IPS DF 6.9 (cell line): ENCODE results near the gene ACSL4.

Source experiments
- DNase-seq: peaks from one replicate; pipeline ENCODE4 v3.0.0-alpha.2; 2013; ENCODE audit warnings: low read depth, low spot score
- H3K27ac ChIP-seq: one replicate; pipeline ENCODE4 v1.5.1; 2013; ENCODE audit warnings: low read length, control low read depth
- H3K27me3 ChIP-seq: 2 replicates; pipeline ENCODE4 v1.6.1; 2013; ENCODE audit warnings: mild to moderate bottlenecking, low read length; ENCODE audit not compliant: control insufficient read depth, insufficient read depth
- H3K36me3 ChIP-seq: 2 replicates; pipeline ENCODE4 v1.6.1; 2013; ENCODE audit warnings: low read length; ENCODE audit not compliant: control insufficient read depth, insufficient read depth
- H3K4me1 ChIP-seq: 2 replicates; pipeline ENCODE4 v1.6.1; 2013; ENCODE audit warnings: low read length; ENCODE audit not compliant: control insufficient read depth, insufficient read depth
- H3K4me3 ChIP-seq: 2 replicates; pipeline ENCODE4 v1.5.1; 2013; ENCODE audit warnings: mild to moderate bottlenecking, low read length
- H3K9me3 ChIP-seq: 2 replicates; pipeline ENCODE4 v1.6.1; 2013; ENCODE audit warnings: low read length, inconsistent platforms; ENCODE audit not compliant: control insufficient read depth, insufficient read depth
- WGBS: extraction: QIAGEN DNeasy Blood & Tissue Kit; methylation state at CpG from one replicate; pipeline ENCODE4 v1.1.7; 2013; ENCODE audit warnings: mixed read lengths, missing lambda C conversion rate; ENCODE audit not compliant: insufficient read length, insufficient coverage; 5-methylcytosine and 5-hydroxymethylcytosine counted together

ACSL4 gene

GRCh38 chrX:109732807-109733612, at the start of gene ACSL4:
Gene ACSL4 (minus strand): TSS chrX:109733257. CDS start chrX:109683363, 49,894 bp downstream.
- H3K27me3 ChIP-seq: no peaks in the 10 kb centered on the region
- no peak within 1 kb of the TSS for H3K27ac ChIP-seq
- H3K36me3 ChIP-seq: no peaks in the 10 kb centered on the region
- H3K9me3 ChIP-seq: no peaks in the 10 kb centered on the region
- DNase-seq: peak; percentile 20
- no peaks in the 10 kb centered on the region for H3K4me1 ChIP-seq
- H3K4me3 ChIP-seq: peak within 1 kb of the TSS; percentile 83
- no CpG with 5 or more reads among the region's 89 CpGs for WGBS

DNA sequence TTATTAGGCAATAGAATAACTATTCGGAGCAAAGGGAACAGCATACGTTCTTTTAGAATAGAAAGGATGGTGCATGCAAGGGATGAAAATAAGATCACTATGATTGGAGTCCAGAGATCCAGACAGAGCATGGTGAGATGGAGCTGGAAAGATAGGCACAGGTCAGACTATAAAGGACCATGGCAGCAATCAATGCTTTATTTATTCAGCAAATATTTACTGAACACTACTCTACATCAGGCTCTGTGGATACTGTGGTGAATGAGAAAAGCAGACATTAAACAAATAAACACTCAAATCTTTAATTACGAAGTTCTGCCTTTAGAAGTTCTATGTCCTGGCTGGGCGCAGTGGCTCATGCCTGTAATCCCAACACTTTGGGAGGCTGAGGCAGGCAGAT, 44.7 kb upstream of the ACSL4 start:
- no CpG with 5 or more reads among the region's 4 CpGs for WGBS
- H3K9me3 ChIP-seq: no peaks in the 10 kb centered on the region
- DNase-seq: no peak
- no peaks in the 10 kb centered on the region for H3K27me3 ChIP-seq
- no peaks in the 10 kb centered on the region for H3K4me1 ChIP-seq
- H3K27ac ChIP-seq: no peak overlapping the region
- H3K4me3 ChIP-seq: no peak overlapping the region
- H3K36me3 ChIP-seq: no peaks in the 10 kb centered on the region

GRCh38 chrX:109776986-109777385, 43.9 kb upstream of the ACSL4 start:
- WGBS: no CpG with 5 or more reads among the region's 4 CpGs
- Histone ChIP-seq H3K27me3 (no peaks in the 10 kb centered on the region), H3K4me1 (no peaks in the 10 kb centered on the region), H3K9me3 (no peaks in the 10 kb centered on the region), H3K36me3 (no peaks in the 10 kb centered on the region), H3K27ac (no peak overlapping the region), H3K4me3 (no peak overlapping the region)
- no peak for DNase-seq

- H3K4me1 ChIP-seq: no peaks in the 10 kb centered on the region
- no peak overlapping the region for H3K4me3 ChIP-seq
- no peaks in the 10 kb centered on the region for H3K9me3 ChIP-seq
- WGBS: no CpG with 5 or more reads among the region's 3 CpGs
- no peaks in the 10 kb centered on the region for H3K27me3 ChIP-seq
- no peak for DNase-seq
- H3K27ac ChIP-seq: no peak overlapping the region
- H3K36me3 ChIP-seq: no peaks in the 10 kb centered on the region
These were observed 43.4 kb upstream of the ACSL4 start for GRCh38 chrX:109776432-109776831.

- DNase-seq: no peak
- Histone ChIP-seq H3K27ac (no peak overlapping the region), H3K9me3 (no peaks in the 10 kb centered on the region), H3K4me3 (no peak overlapping the region), H3K36me3 (no peaks in the 10 kb centered on the region), H3K4me1 (no peaks in the 10 kb centered on the region), H3K27me3 (no peaks in the 10 kb centered on the region)
- no CpG with 5 or more reads among the region's 3 CpGs for WGBS
These were observed 42.3 kb upstream of the ACSL4 start for GRCh38 chrX:109775386-109775785.

DNA sequence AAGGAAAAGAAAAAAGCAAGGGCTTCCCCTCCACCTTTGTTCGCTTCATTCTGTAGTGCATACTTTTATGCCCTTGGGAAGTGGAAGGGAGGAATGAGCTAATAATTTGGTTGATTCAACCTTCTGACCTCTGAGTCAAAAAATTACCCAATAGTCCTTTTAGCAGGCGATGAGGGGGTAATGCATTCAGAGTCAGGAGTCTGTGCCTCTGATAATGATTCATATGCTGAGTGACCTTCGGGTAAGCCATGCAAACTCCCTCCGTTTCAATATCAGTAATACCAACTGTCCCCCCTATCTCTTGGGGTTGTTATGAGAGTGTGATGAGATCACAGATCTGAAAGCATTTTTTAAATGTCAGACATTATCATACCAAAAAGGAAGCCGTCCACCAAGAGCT, 41.6 kb upstream of the ACSL4 start:
- WGBS: no CpG with 5 or more reads among the region's 5 CpGs
- Histone ChIP-seq H3K27me3 (no peaks in the 10 kb centered on the region), H3K27ac (no peak overlapping the region), H3K9me3 (no peaks in the 10 kb centered on the region), H3K4me1 (no peaks in the 10 kb centered on the region), H3K36me3 (no peaks in the 10 kb centered on the region), H3K4me3 (no peak overlapping the region)
- no peak for DNase-seq

GRCh38 chrX:109774136-109774535, 41.1 kb upstream of the ACSL4 start:
- H3K27me3 ChIP-seq: no peaks in the 10 kb centered on the region
- no peak overlapping the region for H3K4me3 ChIP-seq
- H3K36me3 ChIP-seq: no peaks in the 10 kb centered on the region
- DNase-seq: no peak
- WGBS: no CpG with 5 or more reads among the region's 1 CpG
- H3K9me3 ChIP-seq: no peaks in the 10 kb centered on the region
- no peaks in the 10 kb centered on the region for H3K4me1 ChIP-seq
- no peak overlapping the region for H3K27ac ChIP-seq

- Histone ChIP-seq H3K27ac (no peak overlapping the region), H3K4me1 (no peaks in the 10 kb centered on the region), H3K9me3 (no peaks in the 10 kb centered on the region), H3K27me3 (no peaks in the 10 kb centered on the region), H3K4me3 (no peak overlapping the region), H3K36me3 (no peaks in the 10 kb centered on the region)
- no peak for DNase-seq
- no CpG with 5 or more reads among the region's 2 CpGs for WGBS
These were observed 40.3 kb upstream of the ACSL4 start for GRCh38 chrX:109773374-109773773.

DNA sequence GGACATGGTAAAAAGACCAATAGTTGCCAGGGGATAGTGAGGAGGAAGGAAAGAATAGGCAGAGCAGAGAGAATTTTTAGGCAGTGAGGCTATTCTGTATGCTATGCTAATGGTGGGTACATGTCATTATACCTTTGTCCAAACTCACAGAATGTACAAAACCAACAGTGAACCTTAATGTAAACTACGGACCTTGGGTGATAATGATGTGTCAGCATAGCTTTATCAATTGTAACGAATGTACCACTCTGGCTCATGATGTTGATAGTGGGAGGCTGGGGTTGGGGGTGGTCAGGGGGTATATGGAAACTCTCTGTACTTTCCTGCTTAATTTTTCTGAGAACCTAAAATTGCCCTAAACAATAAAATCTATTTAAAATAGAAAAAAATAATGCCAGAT, 37.7 kb upstream of the ACSL4 start:
- H3K27ac ChIP-seq: no peak overlapping the region

DNA sequence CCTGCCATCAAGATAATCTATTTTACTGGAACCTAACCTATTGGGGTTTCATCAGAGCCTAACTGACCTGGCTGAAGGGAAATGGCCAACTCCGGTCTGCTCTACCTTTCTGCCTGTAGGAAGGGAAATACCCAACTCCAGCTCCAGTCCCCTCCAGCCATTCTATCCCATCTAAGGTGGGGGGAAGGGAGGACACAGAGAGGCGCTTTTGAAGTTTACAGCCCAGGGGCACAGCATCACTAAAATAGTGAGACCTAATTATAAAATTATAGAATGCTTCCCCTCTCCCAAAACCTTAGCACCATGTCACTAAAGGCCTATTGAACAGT, 27.8 kb upstream of the ACSL4 start:
- H3K27ac ChIP-seq: no peak overlapping the region
- no peaks in the 10 kb centered on the region for H3K27me3 ChIP-seq
- no peaks in the 10 kb centered on the region for H3K9me3 ChIP-seq
- DNase-seq: no peak
- no CpG with 5 or more reads among the region's 2 CpGs for WGBS
- H3K4me3 ChIP-seq: no peak overlapping the region
- H3K36me3 ChIP-seq: no peaks in the 10 kb centered on the region
- H3K4me1 ChIP-seq: no peaks in the 10 kb centered on the region

More for the DNA sequence above, 37.7 kb upstream of the ACSL4 start:
- Histone ChIP-seq H3K4me1 (no peaks in the 10 kb centered on the region), H3K27me3 (no peaks in the 10 kb centered on the region), H3K4me3 (no peak overlapping the region), H3K9me3 (no peaks in the 10 kb centered on the region), H3K36me3 (no peaks in the 10 kb centered on the region)
- DNase-seq: no peak
- no CpG with 5 or more reads among the region's 2 CpGs for WGBS
